Activated CD8-positive, alpha-beta memory T cell treated with anti-CD3 and anti-CD28 coated beads for 48 hours (primary cell): ENCODE data around the gene KLHDC10.
"Not testable (repeated sequence)": the region's sequence is repeated elsewhere in the genome, so short reads cannot be mapped to it uniquely, and the experiment has no call there.

Source experiments
- DNase-seq, 3 experiments: peaks; one replicate each; pipeline ENCODE4 v3.0.0-alpha.2; 2020; ENCODE audit warnings: low read depth in 2 of 3, low spot score in 2 of 3

KLHDC10 gene

GRCh38 chr7:130114776-130115175 lies 44.4 kb downstream of the KLHDC10 start:
- no peak for DNase-seq

- no peak for DNase-seq
These were observed 48.0 kb downstream of the KLHDC10 start for GRCh38 chr7:130118294-130118693.

- DNase-seq: no peak
These were observed 48.5 kb downstream of the KLHDC10 start for GRCh38 chr7:130118801-130119200.

DNA sequence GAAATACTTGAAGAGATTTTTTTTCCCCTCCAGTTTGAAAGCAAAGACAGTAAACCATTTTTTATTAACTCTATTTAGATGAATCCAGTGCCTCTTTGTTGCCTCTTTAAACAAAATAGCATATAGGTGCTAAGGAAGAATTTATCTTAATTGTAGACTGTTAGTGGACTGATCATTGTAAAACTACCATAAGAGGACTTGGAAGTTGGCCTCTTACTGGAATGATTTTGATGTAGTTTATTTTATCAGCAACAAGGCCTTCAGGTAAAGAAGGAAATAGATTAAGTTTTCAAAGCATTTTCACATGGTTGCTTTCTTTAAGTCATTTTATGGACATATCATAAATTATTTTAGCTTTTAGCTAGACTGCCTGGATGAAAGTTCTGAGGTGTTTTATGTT lies 53.2 kb downstream of the KLHDC10 start:
- no peak for DNase-seq

GRCh38 chr7:130124711-130125110 lies 54.4 kb downstream of the KLHDC10 start:
- no peak for DNase-seq

DNA sequence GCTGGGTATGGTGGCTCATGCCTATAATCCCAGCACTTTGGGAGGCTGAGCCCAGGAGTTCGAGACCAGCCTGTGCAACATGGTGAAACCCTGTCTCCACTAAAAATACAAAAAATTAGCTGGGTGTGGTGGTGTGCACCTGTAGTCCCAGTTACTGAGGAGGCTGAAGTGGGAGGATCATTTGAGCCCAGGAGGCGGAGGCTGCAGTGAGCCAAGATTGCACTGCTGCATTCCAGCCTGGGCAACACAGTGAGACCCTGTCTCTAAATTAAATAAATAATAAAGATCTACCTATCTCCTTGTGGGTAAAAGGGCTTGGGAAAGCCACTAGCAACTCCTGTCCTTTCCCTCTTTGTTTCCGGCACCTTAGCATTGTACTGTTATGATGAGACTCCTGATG lies 56.5 kb downstream of the KLHDC10 start:
- not testable (repeated sequence) for DNase-seq

DNA sequence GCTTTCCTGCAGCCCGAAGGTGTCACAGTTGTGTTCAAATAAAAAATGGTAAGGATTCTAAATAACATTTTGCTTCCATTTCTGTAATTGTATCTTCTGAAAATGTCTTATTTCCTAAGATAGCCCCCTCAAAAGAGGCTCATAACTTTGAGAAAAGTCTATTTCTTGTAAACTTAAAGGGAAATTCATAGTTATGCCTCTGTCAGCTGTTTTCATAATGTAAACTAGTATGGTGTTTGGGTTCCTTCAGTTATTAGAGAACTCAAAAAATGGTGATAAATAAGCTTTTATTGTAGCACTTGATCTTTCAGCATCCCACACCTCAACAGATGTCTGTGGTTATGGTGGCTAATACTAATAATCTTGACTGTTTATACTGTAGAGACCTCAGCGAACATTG lies 57.1 kb downstream of the KLHDC10 start:
- DNase-seq: no peak

GRCh38 chr7:130127821-130128317 lies 57.5 kb downstream of the KLHDC10 start:
- no peak for DNase-seq

DNA sequence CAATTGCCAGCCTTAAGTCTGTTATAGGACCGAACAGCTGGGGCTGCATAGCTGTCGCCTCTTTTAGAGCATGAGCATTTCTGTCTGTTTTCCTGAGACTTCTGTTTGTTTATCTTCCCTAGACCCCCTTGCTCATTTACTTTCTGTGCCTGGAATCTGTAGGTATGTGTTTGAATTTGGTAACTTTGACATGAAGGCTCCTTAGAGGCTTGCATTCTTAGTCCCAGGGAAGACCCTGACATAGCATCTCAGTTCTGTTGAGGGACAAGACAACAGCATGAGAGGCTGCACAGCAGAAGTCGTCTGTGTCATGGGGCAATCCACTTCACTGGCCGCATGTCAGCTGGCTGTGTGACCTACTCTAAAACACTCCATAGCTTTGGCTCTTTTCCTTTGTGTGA lies 58.7 kb downstream of the KLHDC10 start:
- DNase-seq: no peak

DNA sequence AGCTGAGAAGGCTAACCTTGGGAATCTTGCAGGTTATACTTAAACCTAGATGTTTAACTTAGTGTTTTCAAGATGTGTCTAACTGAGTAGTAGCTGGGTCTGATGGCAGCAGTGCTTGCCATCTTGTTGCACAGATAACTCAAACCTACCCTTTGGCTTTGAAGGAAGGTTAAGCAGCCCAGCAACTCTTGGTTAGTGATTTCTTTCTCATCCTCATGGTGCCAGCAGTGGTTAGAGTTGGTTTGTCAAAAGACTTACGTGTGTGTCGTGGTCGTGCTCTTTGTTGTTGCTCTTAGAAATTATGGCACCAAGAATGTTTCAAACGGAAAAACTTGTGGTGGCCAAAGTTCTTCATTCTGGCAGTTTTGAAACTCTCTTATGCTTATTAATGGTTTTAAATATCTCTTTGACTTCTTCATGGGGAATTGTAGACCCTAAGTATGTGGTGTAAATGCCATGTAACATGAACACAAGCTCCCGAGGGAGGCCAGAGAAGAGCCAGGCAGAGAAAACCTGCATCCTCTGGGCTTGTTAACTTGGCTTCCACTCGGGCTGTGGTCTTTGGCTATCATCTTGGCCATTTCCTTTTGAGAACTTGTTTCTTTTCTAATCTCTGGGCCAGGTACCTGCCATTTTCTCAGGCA lies 61.0 kb downstream of the KLHDC10 start:
- DNase-seq: no peak

DNA sequence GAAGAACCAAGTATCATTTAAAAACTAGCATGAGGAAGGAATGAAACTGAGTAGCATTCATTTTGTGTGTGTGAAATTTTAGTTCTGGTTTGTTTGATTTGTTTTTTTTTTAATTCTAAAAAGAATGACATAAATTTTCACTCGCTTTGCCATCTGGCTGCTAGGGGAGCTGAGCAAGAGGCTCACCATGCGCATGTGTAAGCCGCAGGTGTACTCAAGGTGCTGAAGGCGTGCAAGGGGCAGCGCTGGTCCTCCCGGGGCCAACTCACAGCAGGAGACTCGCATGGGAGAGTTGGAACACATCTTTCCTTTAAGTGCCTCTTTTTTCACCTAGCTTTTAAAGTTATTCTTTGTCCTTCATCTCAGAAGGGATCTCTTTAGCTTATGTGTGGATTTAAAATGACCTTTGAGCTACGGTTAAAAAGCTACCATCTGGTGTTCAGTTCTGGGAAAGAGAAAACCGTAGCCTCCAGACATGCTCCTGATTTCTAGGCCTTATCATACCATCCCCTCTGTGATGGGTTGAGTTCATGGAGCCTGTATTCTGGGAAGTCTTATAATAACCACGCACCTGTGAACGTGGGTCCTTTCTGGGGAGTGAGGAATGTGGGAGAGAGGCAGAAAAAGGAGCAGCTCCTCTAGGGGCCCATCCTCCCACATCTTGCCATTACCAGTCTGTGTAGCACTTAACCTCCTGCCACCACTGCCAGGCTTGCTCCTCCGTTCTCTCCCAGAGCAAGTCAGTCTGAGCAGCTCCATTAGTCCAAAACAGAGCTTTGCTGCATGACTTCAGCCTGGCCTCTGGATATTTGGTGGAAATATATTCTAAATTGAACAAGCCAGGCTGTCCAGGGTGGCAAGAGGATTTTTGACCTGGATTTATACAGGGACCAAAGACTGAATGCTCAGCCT lies 61.9 kb downstream of the KLHDC10 start:
- DNase-seq: no peak

DNA sequence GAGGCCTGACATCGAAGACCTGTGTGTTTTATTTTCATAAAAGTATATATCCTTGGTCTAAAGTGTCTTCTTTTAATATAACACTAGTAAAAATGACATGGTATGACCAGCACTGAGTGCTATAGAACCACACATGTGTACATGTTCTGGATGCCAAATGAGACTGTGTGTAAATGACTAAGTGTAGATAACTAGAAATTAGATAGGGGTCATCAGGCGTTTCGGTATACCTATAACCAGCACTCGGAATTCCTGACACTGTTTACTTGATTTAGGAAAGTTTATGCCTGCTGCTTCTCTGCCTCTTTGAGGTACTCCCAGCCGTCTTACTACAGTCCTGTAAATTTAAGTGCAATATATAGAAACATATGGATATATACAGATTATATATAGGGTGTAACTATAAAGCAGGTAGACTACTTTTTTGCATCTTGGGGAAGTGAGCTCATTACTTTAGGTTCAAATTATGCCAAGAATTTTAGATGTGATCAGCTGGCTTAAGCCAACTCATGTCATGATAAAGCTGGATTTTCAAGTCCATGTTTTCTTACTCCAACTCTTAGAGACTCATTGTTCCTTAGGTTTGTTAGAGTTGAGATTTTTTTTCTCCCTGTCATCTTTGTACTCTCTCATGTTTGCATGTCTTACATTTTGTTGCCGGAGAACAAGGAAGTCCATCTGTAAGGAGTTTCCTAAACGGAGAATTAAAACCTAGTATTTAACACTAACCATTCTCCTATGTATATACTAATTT lies 62.9 kb downstream of the KLHDC10 start:
- no peak for DNase-seq

DNA sequence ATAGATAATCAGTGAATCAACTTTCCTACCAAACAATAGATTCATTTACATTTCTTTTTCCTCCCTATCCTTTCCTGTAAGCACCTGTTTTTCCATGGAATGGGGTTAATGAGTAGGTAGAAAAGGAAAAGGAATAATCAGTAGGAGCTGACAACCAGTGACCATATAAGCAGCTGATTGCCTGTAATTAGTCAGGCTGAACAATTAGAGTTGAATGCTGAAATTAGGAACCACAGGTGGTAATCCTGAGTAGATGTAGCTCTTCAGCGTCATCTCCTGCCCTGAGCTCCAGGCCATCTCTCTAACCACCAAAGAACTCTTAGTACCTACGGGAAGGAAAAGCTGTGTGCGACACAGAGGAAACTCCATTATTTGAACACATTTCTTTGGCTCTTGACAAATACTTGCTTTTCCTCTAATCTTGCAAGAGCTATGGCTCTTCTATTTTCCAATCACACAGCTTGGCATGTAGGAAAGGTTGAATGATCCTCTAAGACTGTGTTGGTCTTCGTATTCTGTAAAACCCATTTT lies 63.8 kb downstream of the KLHDC10 start:
- DNase-seq: no peak

GRCh38 chr7:130134726-130135125 lies 64.4 kb downstream of the KLHDC10 start:
- no peak for DNase-seq

- no peak for DNase-seq
These were observed 65.2 kb downstream of the KLHDC10 start for GRCh38 chr7:130135208-130136205.

DNA sequence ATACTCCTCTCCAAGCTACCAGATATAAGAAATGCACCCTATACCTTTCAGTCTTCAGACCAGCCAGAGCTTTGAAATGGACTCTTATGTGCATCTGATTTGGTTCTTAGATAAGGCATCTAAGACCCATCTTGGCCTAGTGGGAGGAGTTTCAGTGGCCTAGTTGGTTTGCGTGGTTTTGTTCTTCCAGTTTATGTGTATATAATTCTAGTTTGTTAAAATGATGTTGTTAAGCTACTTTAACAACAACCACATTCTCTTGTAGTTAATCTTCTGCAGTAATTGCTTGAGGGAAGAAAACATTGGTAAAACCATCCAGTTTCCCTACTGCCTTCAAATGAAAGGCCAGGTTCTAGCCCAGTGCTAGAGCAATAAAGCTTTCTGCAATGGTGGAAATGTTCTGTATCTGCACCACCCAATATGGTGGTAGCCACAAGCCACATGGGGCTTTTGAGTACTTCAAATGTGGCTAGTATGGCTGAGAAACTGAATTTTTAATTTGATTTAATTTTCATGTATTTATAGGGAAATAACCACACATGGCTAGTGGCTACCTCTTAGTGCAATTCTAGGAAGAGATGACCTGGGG lies 66.3 kb downstream of the KLHDC10 start:
- DNase-seq: no peak

DNA sequence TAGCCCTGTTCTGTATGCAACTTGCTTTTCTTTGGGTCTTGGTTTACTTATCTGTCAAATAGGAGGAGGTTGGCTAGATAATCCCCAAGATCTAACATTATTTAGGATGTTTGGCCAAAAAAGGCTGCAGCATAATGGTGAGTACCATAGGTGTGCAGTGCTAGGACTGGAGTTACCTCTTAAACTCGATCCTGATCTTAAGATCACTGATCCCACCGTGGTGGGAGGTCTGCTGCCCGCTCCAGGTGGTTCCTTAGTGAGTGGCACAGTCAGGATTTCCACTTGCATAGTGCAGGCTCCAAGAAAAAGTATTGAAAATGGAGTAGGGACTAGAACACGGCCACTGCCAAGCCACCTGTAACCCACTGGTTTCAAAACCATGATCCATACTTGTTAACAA lies 66.9 kb downstream of the KLHDC10 start:
- DNase-seq: no peak

GRCh38 chr7:130139193-130139960 lies 69.0 kb downstream of the KLHDC10 start:
- no peak for DNase-seq

- DNase-seq: no peak
These were observed 70.3 kb downstream of the KLHDC10 start for GRCh38 chr7:130140551-130141160.
